IPS-18c (cell line): ENCODE measurements around the gene SLC25A44.

Experiments
- H3K4me3 ChIP-seq: 2 replicates; pipeline ENCODE4 v1.7.0; 2013; ENCODE audit warnings: low read depth, mild to moderate bottlenecking, low read length, moderate library complexity; ENCODE audit not compliant: insufficient read depth
- H3K9me3 ChIP-seq: one replicate; pipeline ENCODE4 v1.6.1; 2013; ENCODE audit warnings: mild to moderate bottlenecking, low read length, moderate library complexity; ENCODE audit not compliant: control insufficient read depth, insufficient read depth

SLC25A44 gene, protein sequence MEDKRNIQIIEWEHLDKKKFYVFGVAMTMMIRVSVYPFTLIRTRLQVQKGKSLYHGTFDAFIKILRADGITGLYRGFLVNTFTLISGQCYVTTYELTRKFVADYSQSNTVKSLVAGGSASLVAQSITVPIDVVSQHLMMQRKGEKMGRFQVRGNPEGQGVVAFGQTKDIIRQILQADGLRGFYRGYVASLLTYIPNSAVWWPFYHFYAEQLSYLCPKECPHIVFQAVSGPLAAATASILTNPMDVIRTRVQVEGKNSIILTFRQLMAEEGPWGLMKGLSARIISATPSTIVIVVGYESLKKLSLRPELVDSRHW

DNA sequence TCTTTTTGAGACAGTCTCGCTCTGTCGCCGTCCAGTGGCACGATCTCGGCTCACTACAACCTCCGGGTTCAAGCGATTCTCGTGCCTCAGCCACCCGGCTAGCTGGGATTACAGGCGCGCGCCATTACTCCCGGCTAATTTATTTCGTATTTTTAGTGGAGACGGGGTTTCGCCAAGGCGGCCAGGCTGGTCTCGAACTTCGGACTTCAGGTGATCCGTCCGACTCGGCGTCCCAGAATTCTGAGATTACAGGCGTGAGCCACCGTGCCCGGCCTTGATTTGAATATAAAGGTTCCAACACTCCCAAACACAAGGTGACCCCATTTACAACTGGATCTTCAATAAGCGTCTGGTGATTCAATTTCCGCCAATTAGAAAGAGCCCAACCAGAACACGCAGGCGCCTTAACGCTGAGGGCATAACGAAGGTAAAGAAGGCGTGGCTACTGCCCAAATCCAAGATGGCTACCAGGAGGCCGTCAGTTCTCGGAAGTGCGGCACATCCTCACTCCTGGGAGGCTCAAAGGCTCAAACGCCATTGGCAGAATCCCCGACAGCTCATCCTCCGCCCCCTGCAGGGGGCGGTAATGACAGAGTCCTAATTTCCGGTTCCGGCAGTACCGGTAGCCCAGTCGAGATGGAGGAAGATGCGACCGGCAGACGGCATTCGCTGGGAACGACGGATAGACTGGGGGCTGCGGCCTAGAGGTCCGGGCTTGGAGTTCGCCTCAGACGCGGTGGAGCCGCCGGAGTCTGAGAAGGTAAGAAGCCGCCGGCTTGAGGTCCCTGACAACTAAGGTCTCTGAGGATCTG, at the start of gene SLC25A44:
TSS of gene SLC25A44 (plus strand) at position 617 of the 812 bp plus-strand sequence. CDS start 5,744 bp downstream, outside the sequence.
- Histone ChIP-seq H3K4me3 (peak within 1 kb of the TSS; percentile 95), H3K9me3 (no peaks in the 10 kb centered on the region)

DNA sequence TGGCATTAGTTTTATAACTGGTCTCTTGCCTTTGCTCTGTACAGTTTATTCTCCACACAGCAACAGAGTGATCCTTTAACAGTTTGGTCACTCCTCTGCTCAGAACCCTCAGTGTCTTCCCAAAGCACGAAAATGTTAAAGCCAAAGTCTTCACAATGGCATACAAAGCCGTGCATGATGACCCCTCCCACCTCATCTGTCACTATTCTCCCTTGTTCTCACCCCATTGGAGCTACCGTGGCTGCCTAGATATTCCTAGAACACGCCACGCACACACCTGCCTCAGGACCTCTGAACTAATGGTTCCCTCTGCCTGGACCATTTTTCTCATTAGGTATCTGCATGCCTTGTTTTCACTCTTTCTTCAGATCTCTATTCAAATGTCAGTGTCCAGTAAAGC, 49.2 kb upstream of the SLC25A44 start:
- H3K9me3 ChIP-seq, result no peaks in the 10 kb centered on the region
- no peak overlapping the region for H3K4me3 ChIP-seq

DNA sequence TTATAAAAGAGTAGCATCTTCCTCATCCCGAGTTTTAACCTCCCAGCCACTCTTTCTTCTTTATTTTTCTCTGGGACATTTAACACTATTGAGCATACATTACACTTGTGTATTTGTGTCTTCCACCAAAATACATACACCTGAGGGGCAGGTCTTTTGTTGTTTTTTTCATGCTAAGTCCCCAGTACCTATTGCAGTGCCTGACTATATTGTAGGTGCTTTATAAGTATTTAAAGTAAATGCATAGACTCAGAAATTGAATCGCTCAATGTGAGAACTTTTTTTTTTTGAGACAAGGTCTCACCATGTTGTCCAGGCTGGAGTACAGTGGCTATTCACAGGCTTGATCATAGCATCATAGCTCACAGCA, 48.3 kb upstream of the SLC25A44 start:
- H3K9me3 ChIP-seq, result no peaks in the 10 kb centered on the region
- H3K4me3 ChIP-seq, result no peak overlapping the region

DNA sequence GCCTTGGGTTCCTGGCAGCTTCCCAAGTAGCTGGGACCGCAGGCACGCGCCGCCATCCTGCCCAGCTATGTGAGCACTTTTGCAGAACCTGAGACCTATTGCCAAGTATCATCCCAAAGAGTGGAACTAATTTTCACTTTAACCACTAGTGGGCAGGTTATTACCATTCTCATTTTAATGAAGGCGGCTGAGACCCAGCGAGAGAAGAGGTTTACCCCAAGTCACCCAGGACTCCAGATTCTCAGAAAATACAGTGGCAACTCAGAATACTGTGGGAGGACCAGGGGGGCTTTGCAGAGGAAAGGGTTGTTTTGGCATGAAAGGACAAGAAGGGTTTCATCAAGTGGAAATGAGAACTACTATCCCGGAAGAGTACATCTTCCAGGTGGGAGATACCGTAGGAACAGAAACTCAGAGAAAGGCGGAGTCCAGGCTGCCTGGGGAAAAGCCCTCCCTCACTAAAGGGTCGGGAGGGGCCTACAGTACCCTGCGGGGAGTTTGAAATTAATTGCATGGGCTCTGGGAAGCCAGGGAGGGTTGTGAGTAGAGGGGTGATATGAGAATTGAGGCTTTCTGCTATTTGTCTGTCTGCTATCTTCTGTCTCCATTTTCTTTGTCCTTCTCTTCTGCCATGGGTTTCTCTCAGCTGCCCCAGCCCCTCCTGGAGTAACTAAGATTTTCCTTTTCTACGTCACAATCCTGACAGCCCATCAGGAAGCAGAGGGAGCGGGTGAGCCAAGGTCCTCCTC, 47.7 kb upstream of the SLC25A44 start:
- no peak overlapping the region for H3K4me3 ChIP-seq

DNA sequence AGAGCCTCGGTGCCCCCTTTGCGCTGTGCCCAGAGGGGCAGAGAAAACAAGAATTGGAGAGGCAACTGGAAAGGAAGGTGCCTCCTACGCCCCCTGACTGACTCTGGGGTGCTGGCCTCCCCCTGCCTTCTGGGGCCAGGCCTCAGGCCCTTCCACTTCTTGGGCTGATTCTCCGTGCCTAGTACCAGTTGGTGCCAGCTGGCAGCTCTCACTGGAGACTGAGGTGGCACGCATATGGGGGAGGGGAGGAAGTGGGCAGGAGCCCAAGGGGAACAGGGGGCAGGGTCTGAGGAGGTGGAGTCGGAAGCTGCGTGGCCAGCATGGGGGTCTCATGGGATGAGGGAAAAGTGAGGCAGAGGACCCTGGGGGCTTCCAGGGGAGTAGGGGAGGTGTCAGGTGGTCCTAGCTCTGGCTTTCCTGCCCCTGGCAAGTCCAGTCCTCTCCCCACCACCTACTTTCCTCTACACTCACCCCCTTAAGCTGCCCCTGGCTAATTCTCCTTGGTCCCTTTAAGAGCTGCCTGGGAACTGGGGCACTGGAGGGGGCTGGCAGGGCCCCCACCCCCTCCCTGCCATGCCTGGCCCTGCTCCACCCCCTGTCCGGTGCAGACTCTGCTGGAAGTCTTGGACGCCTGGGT, 47.0 kb upstream of the SLC25A44 start:
- no peak overlapping the region for H3K4me3 ChIP-seq
- no peaks in the 10 kb centered on the region for H3K9me3 ChIP-seq

More for the DNA sequence above, 47.7 kb upstream of the SLC25A44 start:
- no peaks in the 10 kb centered on the region for H3K9me3 ChIP-seq

DNA sequence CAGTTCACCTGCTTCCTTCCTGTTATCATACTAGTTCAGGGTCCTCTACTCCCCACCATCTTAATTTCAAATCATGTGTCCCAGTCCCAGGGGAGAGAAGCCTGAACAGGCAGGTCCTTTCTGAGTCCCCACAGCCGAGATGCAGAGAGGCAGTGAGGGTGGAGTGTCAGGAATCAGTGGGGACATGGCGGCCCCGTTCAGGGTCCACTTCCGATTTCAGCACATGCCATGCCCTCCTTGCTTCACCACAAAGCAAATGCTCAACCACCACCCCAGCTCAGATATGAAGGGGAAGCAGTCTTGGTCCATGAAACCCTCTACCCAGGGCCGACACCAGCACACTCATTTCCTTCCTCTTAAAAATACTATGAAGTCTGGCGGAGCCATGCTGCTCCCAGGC, 45.7 kb upstream of the SLC25A44 start:
- no peaks in the 10 kb centered on the region for H3K9me3 ChIP-seq
- no peak overlapping the region; the same call in 1 of the 2 replicates for H3K4me3 ChIP-seq

DNA sequence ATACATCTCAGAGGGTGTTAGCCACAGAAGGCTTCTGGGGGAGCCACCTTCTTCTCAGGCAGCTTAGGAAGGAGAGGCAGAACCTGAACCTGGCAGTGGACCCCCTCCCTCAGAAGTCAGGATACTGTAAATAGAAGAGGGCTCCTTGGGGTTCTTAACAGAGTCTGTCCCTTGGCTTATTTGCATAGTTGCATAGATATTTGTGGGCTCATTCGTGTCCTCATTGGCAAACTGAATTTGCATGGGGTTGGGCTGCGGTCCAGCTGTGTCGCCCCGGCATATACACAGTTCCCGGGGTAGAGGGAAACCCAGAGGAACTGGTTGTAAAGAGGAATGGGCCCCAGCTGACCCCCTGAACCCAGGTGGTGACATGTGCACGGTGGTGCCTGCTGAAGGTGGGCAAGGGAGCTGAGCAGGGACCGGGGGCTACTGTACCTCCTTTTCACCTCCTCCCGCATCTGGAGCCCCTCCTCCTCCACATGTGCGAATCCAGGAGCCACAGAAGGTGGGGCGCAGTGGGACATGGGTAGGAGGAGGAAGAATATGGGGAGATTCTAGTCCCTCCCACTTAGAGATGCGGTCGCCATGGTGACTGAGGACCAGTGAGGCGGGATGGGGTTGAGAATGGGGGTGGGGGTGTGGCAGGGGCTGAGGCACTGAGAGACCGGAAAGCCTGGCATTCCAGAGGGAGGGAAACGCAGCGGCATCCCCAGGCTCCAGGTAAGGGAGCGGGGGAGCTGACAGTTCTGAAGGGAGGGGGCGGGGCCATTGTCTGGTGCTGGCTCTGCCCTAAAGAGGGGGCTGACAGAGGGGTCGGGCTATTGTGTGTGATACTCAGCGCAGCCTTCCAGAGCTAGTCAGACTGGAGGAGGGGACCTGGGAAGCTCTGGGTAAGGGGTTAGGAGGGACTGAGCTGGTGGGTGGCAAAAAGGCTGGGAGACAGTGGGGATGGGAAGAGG, 44.3 kb upstream of the SLC25A44 start:
- Histone ChIP-seq H3K4me3 (peak overlapping the region; percentile 34), H3K9me3 (no peaks in the 10 kb centered on the region)

DNA sequence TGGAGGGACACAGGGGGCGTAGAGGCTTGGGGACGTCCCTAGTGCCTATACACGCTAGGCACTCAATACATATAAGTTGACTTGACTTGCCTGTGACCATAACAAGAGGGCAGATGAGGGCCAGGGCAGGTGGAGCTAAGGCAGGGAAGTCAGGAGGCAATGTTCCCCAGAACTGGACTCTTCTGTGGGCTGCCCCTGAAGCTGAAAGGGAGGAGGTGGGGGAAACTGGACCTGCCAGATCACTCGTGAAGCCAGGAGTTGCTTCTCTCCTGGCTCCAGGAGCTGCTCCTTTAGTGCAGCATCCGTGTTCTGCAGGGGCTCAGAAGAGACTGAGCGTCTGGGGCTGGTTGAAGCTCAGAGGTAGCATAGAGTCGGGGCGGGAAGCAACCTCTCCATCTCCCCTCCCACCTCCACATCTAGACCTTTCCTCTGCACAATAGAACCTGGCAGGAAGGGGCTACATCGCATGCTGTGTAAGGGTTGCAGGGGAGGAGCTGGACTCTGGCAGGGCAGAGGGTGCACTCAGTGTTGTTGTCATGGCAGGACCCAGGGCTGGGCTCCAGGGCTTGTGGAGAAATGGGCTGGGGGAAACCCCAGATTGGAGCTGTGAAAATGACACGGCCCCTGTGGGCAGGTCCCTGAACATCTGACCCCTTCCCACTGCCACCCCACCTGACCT, 43.4 kb upstream of the SLC25A44 start:
- no peaks in the 10 kb centered on the region for H3K9me3 ChIP-seq
- H3K4me3 ChIP-seq, result peak overlapping the region; percentile 34

DNA sequence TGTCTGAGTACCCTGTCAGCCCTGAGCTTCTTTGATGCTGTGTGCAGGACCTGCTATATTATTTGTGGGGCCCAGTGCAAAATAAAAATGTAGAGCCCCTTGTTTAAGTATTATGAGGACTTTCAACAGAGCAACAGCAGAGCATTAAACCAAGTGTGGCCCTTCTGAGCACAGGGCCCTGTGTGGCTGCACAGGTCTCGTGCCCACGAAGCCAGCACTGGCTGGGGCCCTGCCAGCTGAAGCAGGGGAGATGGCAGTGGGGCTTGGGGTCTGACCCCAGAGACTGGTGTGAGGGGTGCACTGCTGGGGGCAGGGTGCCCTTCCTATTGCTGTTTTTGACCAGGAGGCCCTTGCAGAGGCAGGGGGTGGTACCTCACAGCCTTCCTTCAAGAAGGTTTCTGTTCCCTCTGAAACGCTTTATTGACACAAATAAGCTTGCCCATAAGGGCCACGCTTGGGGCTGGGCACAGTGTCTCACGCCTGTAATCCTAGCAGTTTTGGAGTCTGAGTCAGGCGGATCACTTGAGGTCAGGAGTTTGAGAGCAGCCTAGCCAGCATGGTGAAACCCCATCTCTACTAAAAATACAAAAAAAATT, 42.7 kb upstream of the SLC25A44 start:
- H3K4me3 ChIP-seq, result no peak overlapping the region; the same call in 1 of the 2 replicates
- no peaks in the 10 kb centered on the region for H3K9me3 ChIP-seq

DNA sequence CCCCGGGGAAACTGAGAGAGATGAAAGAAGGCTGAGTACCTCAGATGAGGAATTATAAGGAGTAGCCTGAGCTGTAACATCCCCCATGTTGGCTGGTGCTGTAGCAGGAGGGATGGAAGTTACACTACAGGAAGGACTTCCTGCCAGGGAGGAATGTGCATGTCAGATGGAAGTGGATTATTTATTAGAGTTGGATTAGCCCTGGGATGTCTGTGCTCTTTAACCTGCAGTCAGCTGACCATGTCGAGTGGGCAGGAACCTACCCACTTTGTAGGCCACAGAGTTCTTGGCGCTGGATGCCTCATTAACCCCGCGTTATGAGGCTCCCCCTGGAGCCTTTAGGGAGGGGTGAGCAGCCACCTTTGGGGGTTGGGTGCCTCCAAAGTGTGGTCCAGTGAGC, 41.3 kb upstream of the SLC25A44 start:
- Histone ChIP-seq H3K9me3 (no peaks in the 10 kb centered on the region), H3K4me3 (no peak overlapping the region)

DNA sequence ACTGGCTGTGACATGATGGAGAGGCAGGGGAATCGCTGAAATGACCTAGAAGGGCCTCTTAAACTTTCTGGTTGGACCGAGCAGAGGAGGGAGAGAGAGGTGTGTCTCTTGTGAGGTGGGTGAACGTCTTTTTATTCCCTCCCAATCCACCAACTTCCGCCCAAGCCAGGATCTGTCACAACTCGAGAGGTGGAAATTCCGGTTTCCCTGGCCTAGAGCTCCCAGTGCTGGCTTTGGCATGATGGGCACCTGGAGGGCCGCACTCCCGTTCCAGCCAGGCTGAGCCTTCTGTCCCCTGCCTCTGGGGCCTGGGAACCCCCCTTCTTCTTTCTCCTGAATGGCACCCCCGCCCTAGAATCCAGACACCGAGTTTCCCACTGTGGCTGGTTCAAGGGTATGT, 40.5 kb upstream of the SLC25A44 start, which contains the start of gene SEMA4A:
TSS of gene SEMA4A (plus strand) at position 224 of the 400 bp plus-strand sequence. CDS start 994 bp downstream, outside the sequence.
- Histone ChIP-seq H3K4me3 (no peak within 1 kb of the TSS), H3K9me3 (no peaks in the 10 kb centered on the region)

DNA sequence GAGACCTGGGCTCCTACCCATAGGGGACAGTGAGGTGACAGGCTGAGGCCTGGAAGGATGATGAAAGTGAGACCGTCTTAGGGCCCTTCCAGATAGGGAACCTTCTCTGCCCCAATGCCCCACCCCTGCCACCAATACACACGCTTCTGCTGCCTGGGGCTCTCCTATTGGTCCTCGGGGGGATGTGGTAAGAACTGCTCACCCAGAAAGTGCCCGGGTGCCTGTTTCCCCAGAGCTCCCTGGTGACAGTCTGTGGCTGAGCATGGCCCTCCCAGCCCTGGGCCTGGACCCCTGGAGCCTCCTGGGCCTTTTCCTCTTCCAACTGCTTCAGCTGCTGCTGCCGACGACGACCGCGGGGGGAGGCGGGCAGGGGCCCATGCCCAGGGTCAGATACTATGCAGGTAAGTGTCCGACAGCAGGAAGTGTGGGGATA, 39.6 kb upstream of the SLC25A44 start:
- Histone ChIP-seq H3K4me3 (no peak overlapping the region), H3K9me3 (no peaks in the 10 kb centered on the region)

DNA sequence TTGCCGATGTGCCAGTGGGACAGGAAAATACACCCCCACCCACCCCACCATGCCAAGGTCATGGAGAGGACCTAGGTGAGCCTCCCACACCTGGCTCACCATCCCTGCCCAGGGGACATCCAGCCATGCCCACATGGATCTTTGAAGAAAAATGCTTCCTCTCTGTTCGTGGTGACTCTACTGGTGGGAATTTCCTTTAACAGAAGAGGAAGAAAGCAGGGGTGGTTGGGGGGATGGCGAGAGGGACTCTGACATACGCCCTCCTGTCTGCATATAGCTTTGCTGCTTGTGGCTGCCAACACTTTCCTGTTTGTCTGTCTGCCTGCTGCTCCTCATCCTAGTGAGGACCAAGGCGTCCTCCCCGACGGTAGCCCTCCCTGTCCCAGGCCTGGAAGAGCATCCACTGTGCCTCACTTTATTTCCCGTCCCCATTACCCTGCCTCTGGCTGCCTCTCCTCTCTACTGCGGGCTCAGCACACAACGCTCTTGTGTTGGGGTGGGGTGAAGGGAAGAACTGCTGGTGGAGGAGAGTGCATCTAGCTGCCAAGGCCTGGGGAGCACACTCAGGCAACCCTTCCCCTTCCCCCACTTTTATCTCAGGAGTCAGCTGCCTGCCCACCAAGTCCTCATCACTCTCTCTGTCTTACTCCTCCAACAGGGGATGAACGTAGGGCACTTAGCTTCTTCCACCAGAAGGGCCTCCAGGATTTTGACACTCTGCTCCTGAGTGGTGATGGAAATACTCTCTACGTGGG, 38.0 kb upstream of the SLC25A44 start:
- no peak overlapping the region for H3K4me3 ChIP-seq
- no peaks in the 10 kb centered on the region for H3K9me3 ChIP-seq

DNA sequence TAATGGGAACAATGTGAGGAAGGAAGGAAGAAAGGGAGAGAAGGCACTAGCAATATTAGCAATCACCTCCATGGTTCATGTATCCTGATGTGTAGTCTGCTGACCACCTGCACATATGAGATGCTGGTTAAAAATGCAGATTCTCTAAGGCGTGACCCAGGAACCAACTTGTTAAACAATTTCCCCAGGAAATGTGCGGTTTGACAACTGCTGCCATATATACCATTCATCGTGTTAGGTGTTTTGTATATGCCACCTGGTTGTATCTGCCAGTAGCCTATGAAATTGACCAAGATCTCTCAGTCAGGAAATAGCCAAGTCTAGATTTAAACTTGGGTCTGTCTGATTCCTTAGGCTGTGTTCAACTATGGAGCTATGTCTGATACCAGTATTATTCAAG, 36.4 kb upstream of the SLC25A44 start:
- no peak overlapping the region for H3K4me3 ChIP-seq
- H3K9me3 ChIP-seq, result no peaks in the 10 kb centered on the region

DNA sequence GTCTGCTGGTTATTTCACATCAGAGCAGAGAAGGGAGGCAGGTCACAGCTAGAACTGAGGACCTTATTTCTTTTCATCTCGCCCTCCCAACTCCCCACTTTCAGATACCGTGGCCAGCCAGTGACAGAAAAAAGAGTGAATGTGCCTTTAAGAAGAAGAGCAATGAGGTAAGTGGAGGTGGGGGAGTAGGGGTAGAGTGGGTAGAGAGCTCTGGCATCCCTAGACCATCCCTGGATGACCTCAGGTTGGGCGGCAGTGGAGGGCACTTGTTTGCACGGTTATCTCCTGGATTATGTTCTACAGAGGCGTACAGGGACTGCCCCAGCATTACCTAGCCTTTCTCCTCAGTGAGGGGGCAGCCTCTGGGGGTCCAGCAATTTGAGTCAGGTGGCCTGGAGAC, 35.9 kb upstream of the SLC25A44 start:
- Histone ChIP-seq H3K4me3 (no peak overlapping the region), H3K9me3 (no peaks in the 10 kb centered on the region)
